NCI-H1417 (cell line): Measurements from ENCODE around the gene PIWIL4.
A peak's percentile ranks its signal among the peaks of the same experiment; 100 is the strongest.

ENCODE experiments used
- DNase-seq, 3 experiments: peaks; one replicate each; lab custom pipeline; 2025; lab: John Stamatoyannopoulos, UW

PIWIL4 gene

DNA sequence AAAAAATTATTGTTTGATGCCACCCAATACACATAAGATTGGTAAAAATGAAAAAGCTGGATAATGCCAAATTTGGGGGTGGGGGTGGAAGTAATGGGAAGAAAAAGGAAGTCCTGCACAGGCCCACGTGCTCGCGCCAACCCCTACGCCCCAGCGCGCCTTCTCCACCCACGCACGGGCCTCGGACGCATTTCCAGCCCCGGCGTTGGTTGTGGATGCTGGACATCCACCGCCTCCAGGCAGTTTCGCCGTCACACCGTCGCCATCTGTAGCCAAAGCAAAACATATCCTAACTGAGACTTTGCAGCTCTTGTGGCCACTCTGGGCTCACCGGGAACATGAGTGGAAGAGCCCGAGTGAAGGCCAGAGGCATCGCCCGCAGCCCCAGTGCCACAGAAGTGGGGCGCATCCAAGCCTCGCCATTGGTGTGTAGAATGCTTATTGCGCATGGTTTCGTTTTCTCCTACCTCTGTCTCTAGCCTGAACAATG, at the start of gene PIWIL4:
Gene PIWIL4 (plus strand): TSS at position 188 of the 490 bp plus-strand sequence. CDS start 151 bp downstream, at position 339.
- DNase-seq, result no peak

DNA sequence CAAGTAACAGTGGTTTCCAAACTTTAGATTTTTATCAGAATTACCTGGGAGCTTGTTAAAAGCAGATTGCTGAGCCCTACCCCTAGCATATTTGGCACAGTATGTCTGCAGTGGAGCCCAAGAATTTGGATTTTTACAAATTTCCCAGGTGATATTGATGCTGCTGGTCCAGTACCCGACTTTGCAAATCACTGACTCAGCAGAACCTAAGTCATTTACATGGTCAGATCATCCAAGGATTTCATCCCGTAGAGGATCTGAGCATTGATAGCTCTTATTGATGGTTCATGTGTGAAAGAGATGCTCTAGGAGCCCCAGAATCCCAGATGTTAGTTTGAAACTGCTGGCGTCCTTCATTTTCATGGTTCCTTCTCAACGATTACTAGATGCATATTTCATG, 48.9 kb upstream of the PIWIL4 start:
- DNase-seq, result no peak

DNA sequence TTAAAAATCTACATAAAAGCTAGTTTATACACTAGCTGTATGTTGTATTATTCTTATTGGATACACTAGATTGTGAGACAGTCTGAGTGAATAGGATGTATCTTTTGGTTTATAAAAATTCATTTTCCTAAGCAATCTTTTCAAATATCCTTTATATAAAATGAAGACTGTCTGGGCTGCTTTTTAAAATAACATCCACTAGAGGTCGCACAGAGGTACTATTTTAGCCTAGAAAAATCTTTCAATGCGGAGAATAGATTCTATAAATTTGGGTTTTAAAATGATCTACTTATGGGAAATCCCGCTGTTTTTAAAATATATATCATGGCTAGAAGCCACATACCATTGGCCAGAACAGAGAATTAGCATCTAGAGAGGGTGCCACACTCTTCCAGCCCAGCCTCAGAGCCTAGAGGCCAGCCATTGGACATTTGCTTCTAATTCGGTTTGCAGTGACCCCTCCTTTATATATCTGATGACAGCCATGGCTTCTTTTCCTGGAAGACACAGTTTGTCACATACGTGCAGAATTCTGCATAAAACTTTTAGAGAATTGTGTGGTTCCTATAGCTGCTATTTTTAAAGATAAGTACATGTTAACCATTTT, 47.6 kb upstream of the PIWIL4 start:
- DNase-seq, result peak in 2 of 3 experiments; percentile 30 to 62

DNA sequence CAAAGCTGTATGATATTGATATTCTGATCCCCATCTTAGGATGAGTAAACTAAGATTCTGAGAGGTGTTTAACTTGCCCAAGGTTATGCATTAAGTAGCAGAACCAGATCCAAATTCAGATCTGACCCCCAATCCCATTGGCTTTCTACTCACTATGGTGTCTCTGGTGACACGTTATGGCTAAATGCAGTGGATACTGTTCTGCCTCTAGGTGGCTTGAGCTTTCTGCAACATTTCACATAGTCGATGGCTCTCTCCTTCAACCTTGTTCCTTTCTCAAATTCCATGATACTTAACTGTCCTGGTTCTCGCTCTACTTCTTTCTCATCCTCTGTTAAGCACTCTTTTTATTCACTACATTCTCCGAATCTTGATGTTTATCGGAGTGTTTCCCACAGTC, 45.5 kb upstream of the PIWIL4 start:
- DNase-seq, result no peak

DNA sequence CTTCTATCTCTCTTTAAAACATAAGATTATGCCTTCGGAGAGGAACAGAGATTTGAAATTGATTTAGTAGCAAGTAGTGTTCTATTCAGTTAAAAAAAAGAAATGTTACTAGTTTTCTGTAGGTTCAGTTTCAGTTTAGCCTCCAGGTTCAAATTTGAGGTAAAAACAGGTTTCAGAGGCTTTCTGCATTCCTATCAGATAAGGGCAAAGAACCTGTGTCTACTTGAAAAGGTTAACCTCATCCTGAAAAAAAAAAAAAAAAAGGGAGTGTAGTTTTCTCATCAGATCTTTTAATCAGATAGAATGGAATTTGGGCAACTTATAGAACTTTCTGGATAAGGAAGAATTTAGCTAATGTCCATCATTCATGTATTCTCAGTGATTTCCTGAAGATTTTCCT, 42.8 kb upstream of the PIWIL4 start:
- DNase-seq, result no peak

DNA sequence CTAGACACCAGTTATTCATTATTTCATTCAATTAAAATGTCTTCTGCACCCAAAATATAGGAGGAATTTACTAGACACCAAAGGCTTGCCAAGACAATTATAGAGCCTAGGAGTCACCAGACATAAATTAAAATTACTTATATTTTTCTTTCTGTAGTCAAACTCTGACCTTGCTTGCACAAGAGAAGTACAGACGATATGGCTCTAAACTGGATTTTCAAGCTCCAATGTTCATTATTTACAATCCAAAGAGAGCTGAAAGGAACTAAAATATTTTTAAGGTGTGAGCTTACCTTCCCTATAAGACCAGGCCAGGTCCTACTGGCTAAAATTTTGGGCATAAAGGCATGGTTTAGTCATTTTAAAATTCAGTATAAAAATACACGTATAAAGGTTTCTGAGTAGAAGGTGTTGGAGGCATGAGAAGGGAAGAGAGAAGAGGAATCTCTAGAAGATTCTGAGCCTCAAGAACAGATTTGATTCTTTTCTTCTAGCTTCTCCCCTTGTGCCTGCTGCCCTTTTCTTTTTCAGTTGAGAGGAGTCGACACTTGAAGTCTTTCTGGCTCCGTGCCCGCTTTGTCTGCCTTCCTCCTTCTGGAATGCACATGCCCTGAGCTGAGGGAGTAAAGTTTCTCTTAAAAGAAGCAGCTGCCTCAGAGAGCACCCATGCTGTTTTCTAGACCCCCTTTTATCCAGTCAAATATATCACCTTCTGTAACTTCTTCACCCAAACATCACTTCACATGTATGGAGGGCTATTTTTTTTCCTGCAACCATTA, 41.4 kb upstream of the PIWIL4 start:
- peak in 2 of 3 experiments; percentile 4 to 15 for DNase-seq

DNA sequence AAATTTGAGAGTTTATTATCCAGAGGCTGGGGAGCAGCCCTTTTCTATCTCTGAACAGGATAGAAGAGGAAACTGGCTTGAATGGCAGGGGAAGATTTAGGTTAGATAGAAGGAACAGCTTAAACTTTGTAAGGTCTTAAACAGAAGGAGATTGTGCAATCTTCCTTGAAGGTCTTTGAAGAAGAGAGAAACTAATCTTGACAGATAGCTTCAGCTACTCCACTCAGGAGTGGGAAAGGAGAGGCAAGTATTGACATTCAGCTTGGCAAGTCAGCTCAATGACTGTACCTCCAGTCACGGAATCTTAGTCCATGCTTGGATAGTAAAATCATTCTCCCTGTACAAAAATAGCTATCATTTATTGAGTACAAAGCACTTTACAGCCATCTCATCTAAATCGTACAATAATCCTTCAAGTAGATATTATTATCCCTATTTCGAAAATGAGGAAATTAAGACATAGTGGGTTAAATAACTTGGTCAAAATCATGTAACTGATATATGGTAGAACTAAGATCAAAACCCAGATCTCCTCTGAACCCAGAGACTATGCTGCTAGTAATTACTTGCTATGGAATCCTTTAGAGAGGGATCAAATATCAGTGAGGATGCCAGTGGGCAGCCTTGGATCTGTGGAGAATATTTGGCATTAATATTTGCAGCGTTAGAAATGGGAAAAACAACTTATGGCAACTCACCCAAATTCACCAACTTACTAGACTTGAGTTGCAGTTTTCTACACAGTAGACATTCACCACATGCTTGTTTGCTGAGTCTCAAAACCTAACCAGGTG, 40.3 kb upstream of the PIWIL4 start:
- DNase-seq, result no peak

DNA sequence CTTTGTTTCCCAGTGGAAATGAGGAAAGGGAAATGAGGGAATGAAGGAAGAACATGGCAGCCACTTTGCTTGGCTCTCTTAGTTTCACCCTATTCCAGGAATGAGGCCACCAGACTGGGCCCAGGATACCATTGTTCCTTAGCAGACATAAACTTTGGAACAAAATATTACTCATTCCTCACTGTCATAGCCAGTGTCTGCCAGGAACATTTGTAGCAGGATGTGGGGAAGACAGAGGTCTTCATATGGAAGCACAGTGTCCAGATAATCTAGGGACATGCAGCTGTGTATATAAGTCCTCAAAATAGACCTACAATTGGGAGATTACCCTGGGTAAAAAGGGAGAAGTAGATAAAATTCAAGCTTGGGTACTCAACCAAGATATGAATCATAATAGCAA, 38.6 kb upstream of the PIWIL4 start:
- no peak for DNase-seq

DNA sequence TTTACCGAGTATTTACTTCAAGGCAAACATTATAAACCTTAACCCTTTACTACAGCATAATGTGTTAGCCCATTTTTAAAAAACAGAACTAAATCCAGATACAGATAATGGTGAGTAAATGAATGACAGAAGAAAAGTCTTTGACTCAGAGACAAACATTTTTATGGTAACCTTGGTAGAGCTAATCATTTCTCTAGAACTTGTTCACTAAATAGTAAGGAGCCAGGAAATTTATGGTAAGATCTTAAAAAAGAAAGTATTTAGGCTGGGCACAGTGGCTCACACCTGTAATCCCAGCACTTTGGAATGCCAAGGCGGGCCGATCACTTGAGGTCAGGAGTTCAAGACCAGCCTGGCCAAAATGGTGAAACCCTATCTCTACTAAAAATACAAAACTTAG, 35.0 kb upstream of the PIWIL4 start:
- no peak for DNase-seq

DNA sequence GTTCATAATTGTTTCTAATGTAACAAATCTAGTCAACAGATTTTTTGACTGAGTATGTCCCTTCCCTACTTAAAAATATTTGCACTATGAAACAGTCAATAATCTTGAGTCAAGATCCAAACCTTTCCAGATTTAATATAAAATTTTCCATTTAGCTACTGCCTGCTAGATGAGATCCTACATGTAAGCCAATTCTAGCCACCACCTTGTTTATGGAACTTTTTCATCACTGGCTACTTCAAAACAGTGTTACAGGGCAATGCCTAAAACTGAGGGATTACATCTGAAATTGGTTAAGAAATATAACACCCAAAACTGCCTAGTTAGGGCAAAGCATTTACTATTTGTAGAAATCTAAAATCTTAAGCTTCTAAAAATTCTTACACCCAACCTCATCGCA, 34.0 kb upstream of the PIWIL4 start:
- DNase-seq, result no peak

DNA sequence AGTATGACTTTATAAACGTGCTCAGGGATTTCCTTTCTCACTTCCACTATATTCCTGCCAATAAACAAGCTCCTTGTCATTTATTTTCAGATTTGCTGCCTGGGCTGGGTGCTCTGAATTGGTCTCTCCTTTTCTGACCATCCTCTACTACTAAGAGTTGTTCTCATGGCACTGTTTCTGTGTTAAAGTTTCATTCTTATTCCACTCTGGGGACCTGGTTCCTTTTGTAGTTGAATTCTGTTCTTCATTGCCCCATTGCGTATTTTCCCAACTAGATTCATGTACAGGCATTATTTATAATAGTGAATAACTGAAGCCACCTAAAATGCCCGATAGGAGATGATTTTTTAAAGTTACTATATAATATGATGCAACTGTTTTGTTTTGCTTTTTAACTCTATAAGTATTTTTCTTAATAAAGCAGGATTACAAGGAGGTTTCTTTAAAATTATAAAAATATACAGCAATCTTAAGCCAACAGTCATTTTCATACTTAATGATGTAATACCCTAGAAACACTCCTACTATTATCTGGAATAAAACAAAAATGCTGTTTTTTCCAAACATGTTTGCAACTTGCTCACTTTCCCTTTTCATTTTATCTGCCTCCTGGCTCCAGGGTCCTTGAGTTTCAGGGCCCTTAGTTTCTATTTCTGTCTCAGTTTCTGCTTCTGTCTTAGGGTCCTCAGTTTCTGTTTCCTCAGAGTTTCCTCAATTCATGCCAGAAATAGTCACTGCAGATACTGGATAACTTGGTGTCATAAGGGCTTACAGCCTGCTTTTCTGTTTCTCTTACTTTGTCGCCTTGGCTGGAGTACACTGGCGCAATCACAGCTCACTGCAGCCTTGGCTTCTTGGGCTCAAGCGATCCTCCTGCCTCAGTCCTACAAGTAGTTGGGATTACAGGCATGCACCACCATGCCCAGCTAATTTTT, 33.2 kb upstream of the PIWIL4 start:
- no peak for DNase-seq

DNA sequence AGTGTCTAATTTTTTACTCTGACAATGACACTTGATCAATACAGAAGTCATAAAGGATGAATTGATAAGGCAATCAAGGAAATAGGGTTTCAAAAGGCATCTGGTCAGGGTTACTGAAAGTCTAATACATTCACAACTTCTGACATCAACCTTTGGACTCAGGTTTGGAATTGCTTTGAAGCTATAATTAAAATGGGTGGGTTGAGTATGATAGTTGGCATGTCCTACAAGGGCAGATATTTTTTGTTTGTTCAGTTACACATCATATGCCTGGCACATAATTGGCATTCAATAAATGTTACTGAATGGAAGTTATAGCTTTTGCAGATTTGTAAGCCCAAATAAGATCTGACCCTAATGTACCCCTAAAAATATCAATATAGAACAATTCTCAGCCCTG, 30.8 kb upstream of the PIWIL4 start:
- DNase-seq, result peak in 1 of 3 experiments; percentile 8

DNA sequence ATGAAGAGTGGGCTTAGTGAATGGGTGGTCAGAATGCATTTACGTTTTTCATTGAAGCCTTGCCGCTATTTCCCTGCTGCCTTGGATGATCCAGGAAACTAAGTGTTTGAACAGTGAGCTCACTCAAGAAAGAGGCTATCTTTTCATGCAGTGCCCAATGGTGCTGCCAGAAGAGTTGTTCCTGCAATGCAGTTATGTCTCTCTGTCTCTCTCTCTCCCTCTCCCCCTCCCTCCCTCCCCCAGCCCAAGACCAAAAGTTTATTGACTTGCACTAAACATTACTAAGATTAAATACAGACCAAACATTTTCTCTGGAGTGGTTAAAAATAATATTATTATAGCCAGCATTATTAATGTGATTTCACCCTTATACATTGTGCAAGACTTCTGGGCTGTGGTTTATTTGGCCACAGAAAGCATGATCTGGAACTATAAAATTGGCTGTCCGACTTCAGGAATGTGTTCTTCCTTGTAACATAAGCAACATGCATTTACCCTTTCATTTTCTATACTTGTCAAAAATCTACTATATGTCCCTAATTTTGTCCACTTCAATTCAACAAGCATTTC, 30.1 kb upstream of the PIWIL4 start:
- DNase-seq, result no peak

DNA sequence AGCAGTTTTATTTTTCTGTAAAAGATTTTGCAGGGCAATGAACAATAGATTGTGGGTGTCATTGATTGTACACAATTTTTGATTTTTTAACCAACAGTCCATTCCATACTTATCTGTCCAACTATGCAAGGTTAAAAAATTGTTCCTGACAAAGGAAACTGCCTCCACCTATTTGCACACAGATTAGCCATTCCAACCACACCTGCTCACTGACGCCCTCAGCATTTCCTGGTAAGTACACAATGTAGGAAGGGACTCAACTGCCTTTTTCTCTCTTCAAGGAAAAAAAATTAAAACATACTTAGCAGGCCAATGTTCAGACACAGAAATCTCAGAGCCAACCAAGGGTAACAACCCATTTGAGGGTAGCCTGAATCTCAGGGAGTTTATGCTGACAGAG, 27.7 kb upstream of the PIWIL4 start:
- peak in 1 of 3 experiments; percentile 19 for DNase-seq

DNA sequence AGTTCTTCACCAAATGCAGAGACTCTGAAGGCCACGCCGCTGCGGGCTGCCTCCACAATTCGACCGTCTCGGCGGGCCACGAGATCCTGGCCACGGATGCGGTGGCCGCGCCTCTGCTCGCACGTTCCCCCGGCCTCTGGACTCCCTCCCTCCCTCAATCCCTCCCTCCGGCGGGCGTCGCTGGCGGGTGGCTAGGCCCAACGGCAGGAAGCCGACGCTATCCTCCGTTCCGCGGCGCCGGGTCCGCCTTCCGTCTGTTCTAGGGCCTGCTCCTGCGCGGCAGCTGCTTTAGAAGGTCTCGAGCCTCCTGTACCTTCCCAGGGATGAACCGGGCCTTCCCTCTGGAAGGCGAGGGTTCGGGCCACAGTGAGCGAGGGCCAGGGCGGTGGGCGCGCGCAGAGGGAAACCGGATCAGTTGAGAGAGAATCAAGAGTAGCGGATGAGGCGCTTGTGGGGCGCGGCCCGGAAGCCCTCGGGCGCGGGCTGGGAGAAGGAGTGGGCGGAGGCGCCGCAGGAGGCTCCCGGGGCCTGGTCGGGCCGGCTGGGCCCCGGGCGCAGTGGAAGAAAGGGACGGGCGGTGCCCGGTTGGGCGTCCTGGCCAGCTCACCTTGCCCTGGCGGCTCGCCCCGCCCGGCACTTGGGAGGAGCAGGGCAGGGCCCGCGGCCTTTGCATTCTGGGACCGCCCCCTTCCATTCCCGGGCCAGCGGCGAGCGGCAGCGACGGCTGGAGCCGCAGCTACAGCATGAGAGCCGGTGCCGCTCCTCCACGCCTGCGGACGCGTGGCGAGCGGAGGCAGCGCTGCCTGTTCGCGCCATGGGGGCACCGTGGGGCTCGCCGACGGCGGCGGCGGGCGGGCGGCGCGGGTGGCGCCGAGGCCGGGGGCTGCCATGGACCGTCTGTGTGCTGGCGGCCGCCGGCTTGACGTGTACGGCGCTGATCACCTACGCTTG, 23.2 kb upstream of the PIWIL4 start, which contains the start of gene FUT4:
Gene FUT4 (plus strand): TSS at position 227 of the 951 bp plus-strand sequence. CDS start 213 bp downstream, at position 440.
- DNase-seq, result peak; percentile 86 to 97 (median 92)

DNA sequence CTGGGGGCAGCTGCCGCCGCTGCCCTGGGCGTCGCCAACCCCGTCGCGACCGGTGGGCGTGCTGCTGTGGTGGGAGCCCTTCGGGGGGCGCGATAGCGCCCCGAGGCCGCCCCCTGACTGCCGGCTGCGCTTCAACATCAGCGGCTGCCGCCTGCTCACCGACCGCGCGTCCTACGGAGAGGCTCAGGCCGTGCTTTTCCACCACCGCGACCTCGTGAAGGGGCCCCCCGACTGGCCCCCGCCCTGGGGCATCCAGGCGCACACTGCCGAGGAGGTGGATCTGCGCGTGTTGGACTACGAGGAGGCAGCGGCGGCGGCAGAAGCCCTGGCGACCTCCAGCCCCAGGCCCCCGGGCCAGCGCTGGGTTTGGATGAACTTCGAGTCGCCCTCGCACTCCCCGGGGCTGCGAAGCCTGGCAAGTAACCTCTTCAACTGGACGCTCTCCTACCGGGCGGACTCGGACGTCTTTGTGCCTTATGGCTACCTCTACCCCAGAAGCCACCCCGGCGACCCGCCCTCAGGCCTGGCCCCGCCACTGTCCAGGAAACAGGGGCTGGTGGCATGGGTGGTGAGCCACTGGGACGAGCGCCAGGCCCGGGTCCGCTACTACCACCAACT, 22.4 kb upstream of the PIWIL4 start:
- no peak for DNase-seq

DNA sequence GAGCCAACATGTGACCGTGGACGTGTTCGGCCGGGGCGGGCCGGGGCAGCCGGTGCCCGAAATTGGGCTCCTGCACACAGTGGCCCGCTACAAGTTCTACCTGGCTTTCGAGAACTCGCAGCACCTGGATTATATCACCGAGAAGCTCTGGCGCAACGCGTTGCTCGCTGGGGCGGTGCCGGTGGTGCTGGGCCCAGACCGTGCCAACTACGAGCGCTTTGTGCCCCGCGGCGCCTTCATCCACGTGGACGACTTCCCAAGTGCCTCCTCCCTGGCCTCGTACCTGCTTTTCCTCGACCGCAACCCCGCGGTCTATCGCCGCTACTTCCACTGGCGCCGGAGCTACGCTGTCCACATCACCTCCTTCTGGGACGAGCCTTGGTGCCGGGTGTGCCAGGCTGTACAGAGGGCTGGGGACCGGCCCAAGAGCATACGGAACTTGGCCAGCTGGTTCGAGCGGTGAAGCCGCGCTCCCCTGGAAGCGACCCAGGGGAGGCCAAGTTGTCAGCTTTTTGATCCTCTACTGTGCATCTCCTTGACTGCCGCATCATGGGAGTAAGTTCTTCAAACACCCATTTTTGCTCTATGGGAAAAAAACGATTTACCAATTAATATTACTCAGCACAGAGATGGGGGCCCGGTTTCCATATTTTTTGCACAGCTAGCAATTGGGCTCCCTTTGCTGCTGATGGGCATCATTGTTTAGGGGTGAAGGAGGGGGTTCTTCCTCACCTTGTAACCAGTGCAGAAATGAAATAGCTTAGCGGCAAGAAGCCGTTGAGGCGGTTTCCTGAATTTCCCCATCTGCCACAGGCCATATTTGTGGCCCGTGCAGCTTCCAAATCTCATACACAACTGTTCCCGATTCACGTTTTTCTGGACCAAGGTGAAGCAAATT, 21.7 kb upstream of the PIWIL4 start:
- DNase-seq, result no peak

DNA sequence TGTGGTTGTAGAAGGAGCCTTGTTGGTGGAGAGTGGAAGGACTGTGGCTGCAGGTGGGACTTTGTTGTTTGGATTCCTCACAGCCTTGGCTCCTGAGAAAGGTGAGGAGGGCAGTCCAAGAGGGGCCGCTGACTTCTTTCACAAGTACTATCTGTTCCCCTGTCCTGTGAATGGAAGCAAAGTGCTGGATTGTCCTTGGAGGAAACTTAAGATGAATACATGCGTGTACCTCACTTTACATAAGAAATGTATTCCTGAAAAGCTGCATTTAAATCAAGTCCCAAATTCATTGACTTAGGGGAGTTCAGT, 21.1 kb upstream of the PIWIL4 start:
- no peak for DNase-seq

DNA sequence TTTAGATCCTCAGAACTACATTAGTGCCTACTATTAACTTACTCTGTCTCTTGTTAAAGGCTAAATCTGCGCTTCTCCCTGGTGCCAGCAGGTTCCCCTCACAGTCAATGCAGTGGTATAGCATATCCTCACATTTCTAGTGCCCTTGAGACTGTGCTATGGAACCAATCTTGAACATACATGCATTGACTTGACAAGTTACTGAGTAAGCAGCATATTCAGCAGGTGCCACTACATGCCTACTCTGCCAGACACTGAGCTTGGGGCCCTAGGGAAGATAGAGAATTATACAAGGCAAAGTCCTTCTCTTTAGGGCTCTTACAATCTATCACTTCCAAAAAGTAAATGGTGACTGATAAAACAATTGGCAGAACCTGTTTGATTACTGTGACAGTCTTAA, 20.3 kb upstream of the PIWIL4 start:
- DNase-seq, result peak; percentile 21 to 73 (median 41)
